Activated T-helper 9 cell treated with anti-CD3 and anti-CD28 coated beads, Interleukin-2, amount 50 U/mL, for 16 hours (primary cell): ENCODE results near the gene BIN1.
A peak's percentile ranks its signal among the peaks of the same experiment; 100 is the strongest.

Experiments
- DNase-seq: peaks from one replicate; pipeline ENCODE4 v3.0.0-alpha.2; 2020; ENCODE audit warnings: low read depth

The BIN1 gene

GRCh38 chr2:127106991-127107621 lies at the start of gene BIN1:
BIN1 (minus strand) TSS chr2:127107154; CDS start chr2:127106943, 211 bp downstream.
- DNase-seq: peak; percentile 60

- DNase-seq: no peak
Measured at GRCh38 chr2:127155947-127156346, 49.0 kb upstream of the BIN1 start.

- no peak for DNase-seq
Measured at GRCh38 chr2:127155028-127155581, 48.2 kb upstream of the BIN1 start.

GRCh38 chr2:127154396-127154795 lies 47.4 kb upstream of the BIN1 start:
- DNase-seq: no peak

- DNase-seq: no peak
Measured at GRCh38 chr2:127153691-127154158, 46.8 kb upstream of the BIN1 start.

GRCh38 chr2:127150996-127151395 lies 44.0 kb upstream of the BIN1 start:
- DNase-seq: no peak

- DNase-seq: no peak
Measured at GRCh38 chr2:127149384-127149783, 42.4 kb upstream of the BIN1 start.

- DNase-seq: no peak
Measured at GRCh38 chr2:127146820-127147502, 40.0 kb upstream of the BIN1 start.

GRCh38 chr2:127146071-127146725 lies 39.2 kb upstream of the BIN1 start:
- no peak for DNase-seq

GRCh38 chr2:127145280-127145895 lies 38.4 kb upstream of the BIN1 start:
- DNase-seq: no peak

GRCh38 chr2:127143841-127144782 lies 37.2 kb upstream of the BIN1 start:
- no peak for DNase-seq

- DNase-seq: no peak
Measured at GRCh38 chr2:127142663-127143630, 36.0 kb upstream of the BIN1 start.

GRCh38 chr2:127140538-127140937 lies 33.6 kb upstream of the BIN1 start:
- no peak for DNase-seq

GRCh38 chr2:127139766-127140165 lies 32.8 kb upstream of the BIN1 start:
- no peak for DNase-seq

GRCh38 chr2:127138281-127138680 lies 31.3 kb upstream of the BIN1 start:
- DNase-seq: no peak

GRCh38 chr2:127137741-127138140 lies 30.8 kb upstream of the BIN1 start:
- no peak for DNase-seq

GRCh38 chr2:127137225-127137624 lies 30.3 kb upstream of the BIN1 start:
- no peak for DNase-seq

GRCh38 chr2:127134833-127135830 lies 28.2 kb upstream of the BIN1 start:
- DNase-seq: no peak

- DNase-seq: no peak
Measured at GRCh38 chr2:127134235-127134634, 27.3 kb upstream of the BIN1 start.
